Suprapubic skin (tissue), 4 donors: ENCODE measurements around the gene SPIN2A.
"Not testable (repeated sequence)": the region's sequence is repeated elsewhere in the genome, so short reads cannot be mapped to it uniquely, and the experiment has no call there.

Experiments
- CTCF ChIP-seq, 2 donors: fragments of 200-600 bp in 1 of 2; fragments of 450-650 bp in 1 of 2; sonication (generic) in 1 of 2; IDR thresholded peaks; one replicate each; pipeline ENCODE4 v1.5.1; 2016 to 2019; ENCODE audit warnings: antibody characterized with exemption in 2 of 2, mild to moderate bottlenecking in 1 of 2, moderate library complexity in 1 of 2
- EP300 ChIP-seq: sonication (generic); formaldehyde crosslinking; IDR thresholded peaks from one replicate; pipeline ENCODE4 v1.6.1; 2017; ENCODE audit warnings: antibody characterized with exemption
- POLR2A ChIP-seq, 2 donors: fragments of 450-650 bp; IDR thresholded peaks; one replicate each; pipeline ENCODE4 v1.6.1; 2017; ENCODE audit warnings: antibody characterized with exemption in 2 of 2, mild to moderate bottlenecking in 2 of 2, moderate library complexity in 2 of 2
- POLR2AphosphoS5 ChIP-seq, 3 donors: sonication (generic); formaldehyde crosslinking; IDR thresholded peaks; one replicate each; pipeline ENCODE4 v1.6.1; 2017; ENCODE audit warnings: antibody characterized with exemption in 3 of 3

- not testable (repeated sequence) for TF ChIP-seq CTCF (IDR thresholded peaks at IDR 0.05); POLR2AphosphoS5 (IDR thresholded peaks at IDR 0.05); POLR2A (IDR thresholded peaks at IDR 0.05); EP300
These were observed 15.0 kb upstream of the SPIN2A start for GRCh38 chrX:57152222-57152621.
